B cell (primary cell): ENCODE data around the gene LRRK2. TPM values are rescaled to one million over a fixed set of nuclear protein-coding genes. Genes with fewer than 3 reads are reported as not detected.

ENCODE experiments used
- ATAC-seq: fragments of 200-7000 bp; cut with Tn5 transposase; one replicate; pipeline ENCODE4 v1.10.0; 2021; ENCODE audit warnings: low read depth, mild to moderate bottlenecking, moderate number of reproducible peaks, moderate library complexity
- CTCF ChIA-PET: fragments of 350-600 bp; sonication (Branson Sonifier 250); formaldehyde crosslinking; loops from one replicate; lab custom pipeline; 2021; ENCODE audit warnings: antibody characterized with exemption, inconsistent platforms; lab: Charles Lee
- POLR2A ChIA-PET: fragments of 350-600 bp; sonication (Branson Sonifier 250); formaldehyde crosslinking; loops from one replicate; lab custom pipeline; 2021; ENCODE audit warnings: antibody characterized with exemption; lab: Charles Lee
- DNase-seq: peaks from one replicate; pipeline ENCODE4 v3.0.0; 2013
- H2AFZ ChIP-seq: 2 replicates; pipeline ENCODE4 v1.6.1; 2012; ENCODE audit warnings: mild to moderate bottlenecking, low read depth, low read length; ENCODE audit not compliant: insufficient read depth, poor library complexity, severe bottlenecking
- H3K27ac ChIP-seq, 2 donors: 1 replicate in 1 of 2; 2 replicates in 1 of 2; pipeline ENCODE4 v1.5.1; 2012 to 2013; ENCODE audit warnings: low read length in 2 of 2, mild to moderate bottlenecking in 2 of 2, moderate library complexity in 1 of 2
- H3K27me3 ChIP-seq, 4 experiments: fragments of 200-600 bp in 1 of 4; sonication (generic) in 1 of 4; replicated peaks in 1 of 4; 1 replicate in 2 of 4; 2 replicates in 2 of 4; pipeline versions ENCODE4 v1.6.1 to v1.7.0; 2013 to 2016; ENCODE audit warnings: low read length in 3 of 4, mild to moderate bottlenecking in 2 of 4, mixed read lengths in 1 of 4, moderate library complexity in 1 of 4; ENCODE audit not compliant: insufficient read depth in 4 of 4, control insufficient read depth in 3 of 4; ENCODE audit errors: control extremely low read depth in 1 of 4
- H3K36me3 ChIP-seq, 2 experiments: replicated peaks in 1 of 2; 1 replicate in 1 of 2; 2 replicates in 1 of 2; pipeline versions ENCODE4 v1.6.1 to v1.7.1; 2013; ENCODE audit warnings: low read length in 1 of 2; ENCODE audit not compliant: insufficient read depth in 2 of 2, control insufficient read depth in 1 of 2; ENCODE audit errors: control extremely low read depth in 1 of 2, extremely low read depth in 1 of 2
- H3K4me1 ChIP-seq, 2 donors: fragments of 200-600 bp in 1 of 2; sonication (generic) in 1 of 2; 1 replicate in 1 of 2; 2 replicates in 1 of 2; pipeline versions ENCODE4 v1.5.1 to v1.6.1; 2013 to 2017; ENCODE audit warnings: low read length in 2 of 2; ENCODE audit not compliant: control insufficient read depth in 2 of 2, insufficient read depth in 2 of 2
- H3K4me2 ChIP-seq: replicated peaks from 2 replicates; pipeline ENCODE3; 2012; ENCODE audit warnings: mild to moderate bottlenecking, low read depth, low read length; ENCODE audit not compliant: poor library complexity, severe bottlenecking
- H3K4me3 ChIP-seq, 5 experiments: fragments of 200-600 bp in 1 of 5; sonication (generic) in 1 of 5; 1 replicate in 3 of 5; 2 replicates in 2 of 5; pipeline versions ENCODE4 v1.5.1 to v1.7.0; 2011 to 2016; ENCODE audit warnings: low read length in 4 of 5, mild to moderate bottlenecking in 4 of 5, low read depth in 2 of 5, control low read depth in 1 of 5, moderate library complexity in 1 of 5; ENCODE audit not compliant: insufficient read depth in 1 of 5; ENCODE audit errors: control extremely low read depth in 1 of 5, extremely low read depth in 1 of 5
- H3K79me2 ChIP-seq: fragments of 200-600 bp; sonication (generic); one replicate; pipeline ENCODE4 v1.6.0; 2016; ENCODE audit warnings: low read length; ENCODE audit not compliant: control insufficient read depth, insufficient read depth
- H3K9ac ChIP-seq: fragments of 200-600 bp; sonication (generic); 2 replicates; pipeline ENCODE4 v1.6.1; 2017; ENCODE audit warnings: mild to moderate bottlenecking, low read length, moderate library complexity
- H3K9me3 ChIP-seq, 3 donors: one replicate each; pipeline versions ENCODE4 v1.6.1 to v1.7.1; 2013; ENCODE audit warnings: low read length in 2 of 3; ENCODE audit not compliant: control insufficient read depth in 2 of 3, insufficient read depth in 1 of 3; ENCODE audit errors: control extremely low read depth in 1 of 3
- H4K20me1 ChIP-seq: 2 replicates; pipeline ENCODE4 v1.6.0; 2012; ENCODE audit warnings: mild to moderate bottlenecking, low read length; ENCODE audit not compliant: insufficient read depth, control insufficient read depth, poor library complexity, severe bottlenecking
- H3K27ac Mint-ChIP-seq: one replicate; pipeline ENCODE4 v1.8.0; 2021; ENCODE audit warnings: mixed read lengths
- H3K27me3 Mint-ChIP-seq: one replicate; pipeline ENCODE4 v1.8.0; 2021; ENCODE audit warnings: mixed read lengths
- H3K4me1 Mint-ChIP-seq: one replicate; pipeline ENCODE4 v1.8.0; 2021; ENCODE audit warnings: mixed read lengths
- H3K4me3 Mint-ChIP-seq: one replicate; pipeline ENCODE4 v1.8.0; 2021; ENCODE audit warnings: mixed read lengths
- H3K9me3 Mint-ChIP-seq: one replicate; pipeline ENCODE4 v1.8.0; 2022; ENCODE audit warnings: mixed read lengths; ENCODE audit not compliant: insufficient read depth
- EZH2 ChIP-seq: IDR thresholded peaks from 2 replicates; pipeline ENCODE4 v1.6.1; 2012; ENCODE audit warnings: borderline replicate concordance, low read depth, mild to moderate bottlenecking, moderate library complexity, low read length; ENCODE audit not compliant: insufficient read depth, poor library complexity, severe bottlenecking
- WGBS: methylation state at CpG from one replicate; pipeline ENCODE4 v1.1.5; 2013; ENCODE audit warnings: missing lambda C conversion rate; ENCODE audit not compliant: insufficient coverage; 5-methylcytosine and 5-hydroxymethylcytosine counted together
- intact Hi-C: fragments of 100-400 bp; cut with micrococcal nuclease; formaldehyde crosslinking; loops from one replicate; pipeline ENCODE4 v1.10.0; 2022
- polyA plus RNA-seq: library from polyadenylated mRNA; depleted of rRNA; stranded (reverse); fragments of >200 nt; gene quantifications from 2 replicates; pipeline ENCODE4 v1.2.3, GENCODE V29; 2012
- total RNA-seq, 2 donors: library from RNA; stranded (reverse); fragments of 120-200 nt in 1 of 2; gene quantifications; 1 replicate in 1 of 2; 2 replicates in 1 of 2; pipeline versions ENCODE4 v1.2.3 to v1.2.4, GENCODE V29; 2013 to 2022
- TF ChIP-seq, protein P1 (sequence below): fragments of 200-600 bp; IDR thresholded peaks from one replicate; pipeline ENCODE4 v1.8.0; 2022; ENCODE audit warnings: antibody characterized with exemption, mild to moderate bottlenecking

LRRK2 gene
- total and polyA plus RNA-seq, 2 donors (not counting 1 experiment from before 2014, with no cell fraction given): 14.1 to 60.2 TPM

DNA sequence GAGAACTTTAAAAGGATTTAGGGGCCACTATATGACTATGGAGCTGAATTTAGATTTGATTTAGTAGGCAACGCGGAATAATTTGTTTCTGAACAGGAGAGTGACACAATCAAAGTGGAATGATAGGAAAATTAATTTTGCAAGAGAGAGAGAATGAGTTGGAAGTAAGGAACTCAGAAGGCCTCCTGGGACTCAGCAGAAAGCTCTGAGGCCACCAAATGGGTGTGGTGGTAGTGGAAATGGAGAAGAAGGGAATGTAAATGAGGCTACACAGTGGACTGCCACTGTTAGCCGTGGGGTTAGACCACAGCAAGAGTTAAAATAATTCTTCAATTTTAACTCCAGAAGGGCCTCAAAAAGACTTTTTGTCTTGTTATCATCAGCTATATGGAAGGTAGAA, 102.7 kb downstream of the LRRK2 start:
- Histone ChIP-seq H3K27me3 (no peaks in the 10 kb centered on the region), H3K27ac (no peak overlapping the region), H3K9me3 (peaks cover 0 to 10% (median 1%) of the 10 kb centered on the region in 3 donors), H3K36me3 (peaks cover 4 to 54% of the 10 kb centered on the region in 2 experiments), H3K4me2 (no peak overlapping the region), H3K4me3 (no peak overlapping the region), H4K20me1 (no peaks in the 10 kb centered on the region), H3K9ac (no peak overlapping the region), H3K79me2 (no peaks in the 10 kb centered on the region), H3K4me1 (no peaks in the 10 kb centered on the region), H2AFZ (no peak overlapping the region)
- ATAC-seq (no peak), DNase-seq (no peak)
- intact Hi-C loops: no loop called here
- H3K27me3 Mint-ChIP-seq: no peaks in the 10 kb centered on the region
- peaks cover 5% of the 10 kb centered on the region for H3K9me3 Mint-ChIP-seq
- TF ChIP-seq EZH2: no peak
- TF ChIP-seq, protein P1, sequence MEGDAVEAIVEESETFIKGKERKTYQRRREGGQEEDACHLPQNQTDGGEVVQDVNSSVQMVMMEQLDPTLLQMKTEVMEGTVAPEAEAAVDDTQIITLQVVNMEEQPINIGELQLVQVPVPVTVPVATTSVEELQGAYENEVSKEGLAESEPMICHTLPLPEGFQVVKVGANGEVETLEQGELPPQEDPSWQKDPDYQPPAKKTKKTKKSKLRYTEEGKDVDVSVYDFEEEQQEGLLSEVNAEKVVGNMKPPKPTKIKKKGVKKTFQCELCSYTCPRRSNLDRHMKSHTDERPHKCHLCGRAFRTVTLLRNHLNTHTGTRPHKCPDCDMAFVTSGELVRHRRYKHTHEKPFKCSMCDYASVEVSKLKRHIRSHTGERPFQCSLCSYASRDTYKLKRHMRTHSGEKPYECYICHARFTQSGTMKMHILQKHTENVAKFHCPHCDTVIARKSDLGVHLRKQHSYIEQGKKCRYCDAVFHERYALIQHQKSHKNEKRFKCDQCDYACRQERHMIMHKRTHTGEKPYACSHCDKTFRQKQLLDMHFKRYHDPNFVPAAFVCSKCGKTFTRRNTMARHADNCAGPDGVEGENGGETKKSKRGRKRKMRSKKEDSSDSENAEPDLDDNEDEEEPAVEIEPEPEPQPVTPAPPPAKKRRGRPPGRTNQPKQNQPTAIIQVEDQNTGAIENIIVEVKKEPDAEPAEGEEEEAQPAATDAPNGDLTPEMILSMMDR: no peak
- H3K4me1 Mint-ChIP-seq: peaks cover 10% of the 10 kb centered on the region
- no peak overlapping the region for H3K4me3 Mint-ChIP-seq
- POLR2A ChIA-PET: no interaction called here
- WGBS: 100% methylated on average over 2 of the region's 3 CpGs
- CTCF ChIA-PET: interaction anchor here (1.2 to 4.7 kb wide), 2 partner anchors 12 to 20 kb away, joined by 3 to 39 read pairs; no protein-coding TSS in a partner anchor
- no peak overlapping the region for H3K27ac Mint-ChIP-seq

DNA sequence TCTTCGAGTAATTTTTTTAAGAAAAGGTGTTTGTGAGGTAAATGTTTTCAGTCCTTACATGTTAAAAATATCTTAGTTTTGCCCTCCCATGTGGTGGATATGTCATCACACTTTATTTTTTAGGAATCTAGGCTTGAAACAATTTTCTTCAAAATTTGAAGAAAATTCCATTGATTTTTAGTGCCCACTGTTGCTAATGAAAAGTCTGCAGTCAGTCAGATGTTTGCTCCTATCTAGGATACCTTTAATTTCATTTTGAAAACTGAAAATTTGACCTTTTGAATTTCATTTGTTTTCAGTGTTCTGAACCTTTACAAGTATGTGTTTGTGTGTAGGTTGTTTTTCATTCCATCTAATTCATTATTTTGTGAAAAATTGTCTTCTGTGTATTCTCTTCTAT, 105.4 kb downstream of the LRRK2 start:
- peaks cover 5 to 64% of the 10 kb centered on the region in 2 experiments for H3K36me3 ChIP-seq
- ChIA-PET CTCF (no interaction called here), POLR2A (no interaction called here)
- Mint-ChIP-seq H3K4me3 (no peak overlapping the region), H3K27me3 (no peaks in the 10 kb centered on the region), H3K27ac (no peak overlapping the region), H3K9me3 (peaks cover 5% of the 10 kb centered on the region), H3K4me1 (peaks cover 8% of the 10 kb centered on the region)
- no peaks in the 10 kb centered on the region for H4K20me1 ChIP-seq
- H3K4me1 ChIP-seq: no peaks in the 10 kb centered on the region
- DNase-seq (no peak), ATAC-seq (no peak)
- no CpG with 5 or more reads among the region's 1 CpG for WGBS
- no peak for TF ChIP-seq EZH2
- TF ChIP-seq, protein P1: no peak
- no peak overlapping the region for H3K4me2 ChIP-seq
- no peak overlapping the region for H3K9ac ChIP-seq
- H3K27ac ChIP-seq: no peak overlapping the region
- no peak overlapping the region for H3K4me3 ChIP-seq
- no peaks in the 10 kb centered on the region for H3K27me3 ChIP-seq
- H2AFZ ChIP-seq: no peak overlapping the region
- no peaks in the 10 kb centered on the region for H3K79me2 ChIP-seq
- H3K9me3 ChIP-seq: peaks cover 0 to 10% (median 1%) of the 10 kb centered on the region in 3 donors
- intact Hi-C loops: no loop called here
